K562 (cell line): ENCODE measurements around the gene CEP162. TPM values are rescaled to one million over a fixed set of nuclear protein-coding genes. Genes with fewer than 3 reads are reported as not detected.
A peak's percentile ranks its signal among the peaks of the same experiment; 100 is the strongest.

ENCODE experiments used
- ATAC-seq: fragments of 200-7000 bp; cut with Tn5 transposase; 3 replicates; pipeline ENCODE4 v1.9.1; 2020; ENCODE audit warnings: moderate library complexity
- BruUV-seq: library from RNA; stranded (reverse); fragments of 400-500 nt; replicated peaks from 2 replicates; lab custom pipeline; 2021; lab: Mats Ljungman, UMichigan
- CTCF ChIA-PET: fragments of 300-600 bp; formaldehyde crosslinking; extraction: SDS; loops from one replicate; lab custom pipeline; 2021; ENCODE audit warnings: low intra/inter-chr PET ratio; lab: Yijun Ruan, JAX
- POLR2A ChIA-PET: fragments of 300-600, 350-650 bp; sonication (Branson Sonifier 250); formaldehyde crosslinking; extraction: SDS; loops from one replicate; lab custom pipeline; 2021; ENCODE audit warnings: antibody characterized with exemption, inconsistent platforms; lab: Yijun Ruan, JAX
- DNase-seq, 4 experiments: peaks; one replicate each; pipeline versions ENCODE4 v3.0.0 to v3.0.0-alpha.2; 2011 to 2018; ENCODE audit warnings: low spot score in 3 of 4, mixed read lengths in 3 of 4; ENCODE audit errors: extremely low read depth in 1 of 4
- FAIRE-seq: peaks from 2 replicates; lab custom pipeline; 2011; peaks lifted over from hg19 to GRCh38; lab: Jason Lieb, UNC
- H2AFZ ChIP-seq: 2 replicates; pipeline ENCODE4 v1.6.0; 2011; ENCODE audit warnings: low read depth, low read length, control low read depth, inconsistent platforms
- H3K27ac ChIP-seq: fragments of 200-600 bp; 3 replicates; pipeline ENCODE4 v1.8.0; 2011; ENCODE audit warnings: low read depth, mild to moderate bottlenecking, control low read depth, inconsistent platforms, low read length, moderate library complexity, mixed read lengths; ENCODE audit errors: extremely low read depth
- H3K27me3 ChIP-seq, 2 experiments: fragments of 300-600 bp in 1 of 2; 2 replicates in 1 of 2; 3 replicates in 1 of 2; pipeline versions ENCODE4 v1.6.0 to v1.8.0; 2011; ENCODE audit warnings: inconsistent platforms in 2 of 2, low read length in 2 of 2, mild to moderate bottlenecking in 1 of 2, mixed read lengths in 1 of 2, moderate library complexity in 1 of 2; ENCODE audit not compliant: control insufficient read depth in 2 of 2, insufficient read depth in 2 of 2
- H3K36me3 ChIP-seq: fragments of 300-600 bp; 3 replicates; pipeline ENCODE4 v1.8.0; 2011; ENCODE audit warnings: mild to moderate bottlenecking, low read length, inconsistent platforms; ENCODE audit not compliant: control insufficient read depth, insufficient read depth
- H3K4me1 ChIP-seq, 2 experiments: fragments of 200-600 bp in 1 of 2; replicated peaks in 1 of 2; 2 replicates in 1 of 2; 3 replicates in 1 of 2; pipeline versions ENCODE4 v1.5.1 to v1.8.0; 2011; ENCODE audit warnings: inconsistent platforms in 2 of 2, low read length in 2 of 2, mild to moderate bottlenecking in 1 of 2, mixed read lengths in 1 of 2, moderate library complexity in 1 of 2; ENCODE audit not compliant: control insufficient read depth in 2 of 2, insufficient read depth in 2 of 2
- H3K4me2 ChIP-seq: 2 replicates; pipeline ENCODE4 v1.6.1; 2011; ENCODE audit warnings: low read length, control low read depth, inconsistent platforms, mixed read lengths; ENCODE audit not compliant: insufficient read depth
- H3K4me3 ChIP-seq: fragments of 200-600 bp; sonication (generic), shearing (Covaris generic); 2 replicates; pipeline ENCODE4 v1.5.1; 2016; ENCODE audit warnings: control low read depth, inconsistent platforms
- H3K79me2 ChIP-seq: fragments of 200-600 bp; 3 replicates; pipeline ENCODE4 v1.8.0; 2011; ENCODE audit warnings: low read length, inconsistent platforms; ENCODE audit not compliant: control insufficient read depth, insufficient read depth
- H3K9ac ChIP-seq, 2 experiments: 2 replicates each; pipeline versions ENCODE4 v1.6.0 to v1.6.1; 2011; ENCODE audit warnings: low read depth in 2 of 2, low read length in 2 of 2, control low read depth in 1 of 2, inconsistent platforms in 1 of 2, mild to moderate bottlenecking in 1 of 2, mixed read lengths in 1 of 2; ENCODE audit not compliant: insufficient read depth in 1 of 2
- H3K9me1 ChIP-seq: one replicate; pipeline ENCODE4 v1.6.0; 2011; ENCODE audit warnings: inconsistent platforms, mild to moderate bottlenecking, low read length, moderate library complexity; ENCODE audit not compliant: control insufficient read depth, insufficient read depth
- H3K9me3 ChIP-seq: replicated peaks from 2 replicates; pipeline ENCODE4 v1.5.1; 2011; ENCODE audit warnings: low read depth, low read length, inconsistent platforms; ENCODE audit not compliant: control insufficient read depth, insufficient read depth
- H4K20me1 ChIP-seq: replicated peaks from 2 replicates; pipeline ENCODE4 v1.6.1; 2011; ENCODE audit warnings: low read length, inconsistent platforms, mixed read lengths; ENCODE audit not compliant: control insufficient read depth, insufficient read depth
- BDP1 ChIP-seq: IDR thresholded peaks from 3 replicates; pipeline ENCODE4 v1.6.1; 2011; ENCODE audit not compliant: insufficient read length, insufficient read depth
- BRF1 ChIP-seq: IDR thresholded peaks from 3 replicates; pipeline ENCODE4 v1.6.1; 2011; ENCODE audit warnings: borderline replicate concordance, mild to moderate bottlenecking; ENCODE audit not compliant: insufficient read length; ENCODE audit errors: extremely low read depth
- DIDO1 ChIP-seq: fragments of 450-650 bp; IDR thresholded peaks from 2 replicates; pipeline ENCODE4 v1.6.1; 2016; ENCODE audit warnings: low read depth, missing biosample characterization, missing genetic modification characterization
- GTF2F1 ChIP-seq: IDR thresholded peaks from 2 replicates; pipeline ENCODE4 v1.6.1; 2011; ENCODE audit warnings: low read depth, low read length, improper control_type of control experiment
- HNRNPK ChIP-seq: fragments of 200-400 bp; formaldehyde crosslinking; IDR thresholded peaks from one replicate; pipeline ENCODE4 v1.6.1; 2018; ENCODE audit warnings: mild to moderate bottlenecking, low read depth, low read length; ENCODE audit not compliant: poor library complexity, severe bottlenecking
- NBN ChIP-seq: fragments of 450-650 bp; IDR thresholded peaks from 2 replicates; pipeline ENCODE4 v1.6.1; 2016; ENCODE audit warnings: low read depth, mild to moderate bottlenecking
- NRF1 ChIP-seq, 2 experiments: fragments of 450-650 bp; IDR thresholded peaks in 1 of 2; conservative IDR thresholded peaks in 1 of 2; 2 replicates each; pipeline ENCODE4 v1.6.1; 2014; ENCODE audit warnings: mild to moderate bottlenecking in 2 of 2
- RBM17 ChIP-seq: fragments of 200-400 bp; formaldehyde crosslinking; IDR thresholded peaks from 2 replicates; pipeline ENCODE4 v1.6.1; 2017; ENCODE audit warnings: low read depth, mild to moderate bottlenecking, low read length, borderline replicate concordance
- SREBF2 ChIP-seq: sonication (generic); formaldehyde crosslinking; IDR thresholded peaks from 2 replicates; pipeline ENCODE4 v1.4.0; 2020; ENCODE audit warnings: mild to moderate bottlenecking, missing genetic modification reagents
- SRSF9 ChIP-seq: fragments of 200-400 bp; formaldehyde crosslinking; IDR thresholded peaks from 2 replicates; pipeline ENCODE4 v1.6.1; 2017; ENCODE audit warnings: low read depth, low read length, borderline replicate concordance
- ZFP36 ChIP-seq: fragments of 150-350 bp; IDR thresholded peaks from 2 replicates; pipeline ENCODE4 v1.6.1; 2018; ENCODE audit warnings: low read length, low read depth; ENCODE audit not compliant: partially characterized antibody
- ZNF584 ChIP-seq: fragments of 200-800 bp; sonication (Bioruptor generic); IDR thresholded peaks from 2 replicates; pipeline ENCODE4 v1.6.1; 2016; ENCODE audit warnings: low read depth, mild to moderate bottlenecking, missing genetic modification characterization, missing compliant biosample characterization
- WGBS: fragments of 100-300 bp; shearing (Covaris generic); methylation state at CpG from one replicate; pipeline ENCODE4 v1.1.6; 2016; ENCODE audit warnings: low coverage, mixed read lengths; ENCODE audit not compliant: insufficient coverage; ENCODE audit errors: missing lambda C conversion rate; 5-methylcytosine and 5-hydroxymethylcytosine counted together
- in situ Hi-C: fragments of 300-500 bp; cut with MboI; formaldehyde crosslinking; loops from 4 replicates; pipeline ENCODE4 v1.15.0; 2018; ENCODE audit warnings: inconsistent platforms, mixed read lengths
- intact Hi-C: fragments of 100-400 bp; cut with micrococcal nuclease; formaldehyde crosslinking; loops from 2 replicates; pipeline ENCODE4 v1.14.2; 2022
- polyA plus RNA-seq, 8 experiments: library from polyadenylated mRNA; depleted of rRNA in 4 of 8; stranded (reverse) in 5 of 8; unstranded in 3 of 8; fragments of >200 nt; fragmentation: Nextera tagmentation in 2 of 8; fragmentation: Illumina TruSeq in 1 of 8; extraction: Ambion mirVana in 2 of 8; extraction: Trizol in 1 of 8; gene quantifications; 2 replicates each; pipeline versions ENCODE4 v1.2.1 to v1.2.3, GENCODE V29; 2011 to 2014; ENCODE audit warnings: inconsistent platforms in 1 of 8, missing spikeins in 1 of 8
- total RNA-seq, 7 experiments: library from RNA; depleted of rRNA in 6 of 7; stranded (reverse); fragments of >200 nt in 6 of 7; fragmentation: Illumina TruSeq in 2 of 7; extraction: Trizol in 2 of 7; gene quantifications; 2 replicates each; pipeline versions ENCODE4 v1.2.1 to v1.2.3, GENCODE V29; 2011 to 2021; ENCODE audit warnings: low replicate concordance in 1 of 7
- TF ChIP-seq, protein P1 (sequence below): fragments of 450-650 bp; IDR thresholded peaks from 2 replicates; pipeline ENCODE4 v1.7.0; 2016; ENCODE audit warnings: borderline replicate concordance
- TF ChIP-seq, protein P2 (sequence below): fragments of 250-450 bp; sonication (Bioruptor Pico); IDR thresholded peaks from 2 replicates; pipeline ENCODE4 v1.8.0; 2022; ENCODE audit warnings: inconsistent platforms
- TF ChIP-seq, protein P3 (sequence below): fragments of 250-450 bp; sonication (Bioruptor Pico); IDR thresholded peaks from 2 replicates; pipeline ENCODE4 v1.9.0; 2021; ENCODE audit warnings: mild to moderate bottlenecking, inconsistent platforms
- TF ChIP-seq, protein P4 (sequence below): sonication (generic); formaldehyde crosslinking; IDR thresholded peaks from 2 replicates; pipeline ENCODE4 v1.8.0; 2022; ENCODE audit warnings: mild to moderate bottlenecking, missing genetic modification reagents

The CEP162 gene
- total and polyA plus RNA-seq, 9 of the 15 experiments (the other 6 are each of a cell fraction or from before 2014, with no cell fraction given) = 3.9 to 8.6 (median 6.7) TPM

DNA sequence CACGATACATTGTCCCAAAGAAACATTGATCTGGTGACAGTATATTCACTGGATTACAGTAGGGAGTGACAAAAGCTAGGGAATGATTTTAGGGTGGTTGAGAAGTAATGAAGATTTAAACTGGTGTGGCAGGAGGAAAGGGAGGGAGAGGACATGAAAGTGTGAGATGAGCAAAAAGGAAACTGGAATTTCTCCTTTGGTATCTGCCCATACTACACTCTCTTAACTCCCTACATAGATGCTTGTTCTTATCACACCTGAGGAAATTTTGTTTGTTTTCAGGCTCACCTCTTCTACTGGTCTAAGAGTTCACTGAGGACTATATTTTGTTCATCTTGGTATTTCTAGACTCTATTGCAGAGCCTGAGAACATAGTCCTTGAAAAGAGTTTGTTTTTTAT, 44.9 kb upstream of the CEP162 start:
- 77% methylated on average over 1 of the region's 1 CpG for WGBS
- TF ChIP-seq, protein P1, sequence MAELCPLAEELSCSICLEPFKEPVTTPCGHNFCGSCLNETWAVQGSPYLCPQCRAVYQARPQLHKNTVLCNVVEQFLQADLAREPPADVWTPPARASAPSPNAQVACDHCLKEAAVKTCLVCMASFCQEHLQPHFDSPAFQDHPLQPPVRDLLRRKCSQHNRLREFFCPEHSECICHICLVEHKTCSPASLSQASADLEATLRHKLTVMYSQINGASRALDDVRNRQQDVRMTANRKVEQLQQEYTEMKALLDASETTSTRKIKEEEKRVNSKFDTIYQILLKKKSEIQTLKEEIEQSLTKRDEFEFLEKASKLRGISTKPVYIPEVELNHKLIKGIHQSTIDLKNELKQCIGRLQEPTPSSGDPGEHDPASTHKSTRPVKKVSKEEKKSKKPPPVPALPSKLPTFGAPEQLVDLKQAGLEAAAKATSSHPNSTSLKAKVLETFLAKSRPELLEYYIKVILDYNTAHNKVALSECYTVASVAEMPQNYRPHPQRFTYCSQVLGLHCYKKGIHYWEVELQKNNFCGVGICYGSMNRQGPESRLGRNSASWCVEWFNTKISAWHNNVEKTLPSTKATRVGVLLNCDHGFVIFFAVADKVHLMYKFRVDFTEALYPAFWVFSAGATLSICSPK = no peak
- TF ChIP-seq BDP1 (no peak), GTF2F1 (no peak), SRSF9 (no peak), NBN (no peak), ZNF584 (CRISPR knock-in tag) (no peak), NRF1 (conservative IDR thresholded peaks at IDR 0.05 in 1 of 2, IDR thresholded peaks at IDR 0.05 in 1 of 2) (no peak), SREBF2 (CRISPR knock-in tag) (no peak), DIDO1 (tag) (no peak), BRF1 (no peak), HNRNPK (no peak), ZFP36 (no peak), RBM17 (no peak)
- TF ChIP-seq, protein P2, sequence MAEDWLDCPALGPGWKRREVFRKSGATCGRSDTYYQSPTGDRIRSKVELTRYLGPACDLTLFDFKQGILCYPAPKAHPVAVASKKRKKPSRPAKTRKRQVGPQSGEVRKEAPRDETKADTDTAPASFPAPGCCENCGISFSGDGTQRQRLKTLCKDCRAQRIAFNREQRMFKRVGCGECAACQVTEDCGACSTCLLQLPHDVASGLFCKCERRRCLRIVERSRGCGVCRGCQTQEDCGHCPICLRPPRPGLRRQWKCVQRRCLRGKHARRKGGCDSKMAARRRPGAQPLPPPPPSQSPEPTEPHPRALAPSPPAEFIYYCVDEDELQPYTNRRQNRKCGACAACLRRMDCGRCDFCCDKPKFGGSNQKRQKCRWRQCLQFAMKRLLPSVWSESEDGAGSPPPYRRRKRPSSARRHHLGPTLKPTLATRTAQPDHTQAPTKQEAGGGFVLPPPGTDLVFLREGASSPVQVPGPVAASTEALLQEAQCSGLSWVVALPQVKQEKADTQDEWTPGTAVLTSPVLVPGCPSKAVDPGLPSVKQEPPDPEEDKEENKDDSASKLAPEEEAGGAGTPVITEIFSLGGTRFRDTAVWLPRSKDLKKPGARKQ (CRISPR knock-in tag) = no peak
- TF ChIP-seq, protein P3, sequence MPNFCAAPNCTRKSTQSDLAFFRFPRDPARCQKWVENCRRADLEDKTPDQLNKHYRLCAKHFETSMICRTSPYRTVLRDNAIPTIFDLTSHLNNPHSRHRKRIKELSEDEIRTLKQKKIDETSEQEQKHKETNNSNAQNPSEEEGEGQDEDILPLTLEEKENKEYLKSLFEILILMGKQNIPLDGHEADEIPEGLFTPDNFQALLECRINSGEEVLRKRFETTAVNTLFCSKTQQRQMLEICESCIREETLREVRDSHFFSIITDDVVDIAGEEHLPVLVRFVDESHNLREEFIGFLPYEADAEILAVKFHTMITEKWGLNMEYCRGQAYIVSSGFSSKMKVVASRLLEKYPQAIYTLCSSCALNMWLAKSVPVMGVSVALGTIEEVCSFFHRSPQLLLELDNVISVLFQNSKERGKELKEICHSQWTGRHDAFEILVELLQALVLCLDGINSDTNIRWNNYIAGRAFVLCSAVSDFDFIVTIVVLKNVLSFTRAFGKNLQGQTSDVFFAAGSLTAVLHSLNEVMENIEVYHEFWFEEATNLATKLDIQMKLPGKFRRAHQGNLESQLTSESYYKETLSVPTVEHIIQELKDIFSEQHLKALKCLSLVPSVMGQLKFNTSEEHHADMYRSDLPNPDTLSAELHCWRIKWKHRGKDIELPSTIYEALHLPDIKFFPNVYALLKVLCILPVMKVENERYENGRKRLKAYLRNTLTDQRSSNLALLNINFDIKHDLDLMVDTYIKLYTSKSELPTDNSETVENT (CRISPR knock-in tag) = no peak
- TF ChIP-seq, protein P4, sequence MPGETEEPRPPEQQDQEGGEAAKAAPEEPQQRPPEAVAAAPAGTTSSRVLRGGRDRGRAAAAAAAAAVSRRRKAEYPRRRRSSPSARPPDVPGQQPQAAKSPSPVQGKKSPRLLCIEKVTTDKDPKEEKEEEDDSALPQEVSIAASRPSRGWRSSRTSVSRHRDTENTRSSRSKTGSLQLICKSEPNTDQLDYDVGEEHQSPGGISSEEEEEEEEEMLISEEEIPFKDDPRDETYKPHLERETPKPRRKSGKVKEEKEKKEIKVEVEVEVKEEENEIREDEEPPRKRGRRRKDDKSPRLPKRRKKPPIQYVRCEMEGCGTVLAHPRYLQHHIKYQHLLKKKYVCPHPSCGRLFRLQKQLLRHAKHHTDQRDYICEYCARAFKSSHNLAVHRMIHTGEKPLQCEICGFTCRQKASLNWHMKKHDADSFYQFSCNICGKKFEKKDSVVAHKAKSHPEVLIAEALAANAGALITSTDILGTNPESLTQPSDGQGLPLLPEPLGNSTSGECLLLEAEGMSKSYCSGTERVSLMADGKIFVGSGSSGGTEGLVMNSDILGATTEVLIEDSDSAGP (CRISPR knock-in tag) = no peak

More for the DNA sequence above, 44.9 kb upstream of the CEP162 start:
- H3K9ac ChIP-seq = no peak overlapping the region
- FAIRE-seq (no peak), DNase-seq (no peak), ATAC-seq (no peak)
- H3K9me3 ChIP-seq = peaks cover 15% of the 10 kb centered on the region
- no peaks in the 10 kb centered on the region for H4K20me1 ChIP-seq
- in situ Hi-C loops = no loop called here
- peak overlapping the region; percentile 73 for H2AFZ ChIP-seq
- ChIA-PET POLR2A (interaction anchor here (0.5 kb wide), 1 partner anchor 8 kb away, joined by 3 read pairs; no protein-coding TSS in a partner anchor), CTCF (no interaction called here)
- H3K4me2 ChIP-seq = no peak overlapping the region
- no peak overlapping the region for H3K4me3 ChIP-seq
- no TSS peak for BruUV-seq
- H3K27me3 ChIP-seq = no peaks in the 10 kb centered on the region
- no peak overlapping the region for H3K27ac ChIP-seq
- H3K36me3 ChIP-seq = no peaks in the 10 kb centered on the region
- intact Hi-C loops = no loop called here
- H3K4me1 ChIP-seq = peaks cover 0 to 27% of the 10 kb centered on the region in 2 experiments; a peak in 2 of 5 replicates
- H3K79me2 ChIP-seq = no peaks in the 10 kb centered on the region
- H3K9me1 ChIP-seq = no peaks in the 10 kb centered on the region
